T follicular helper cell (primary cell): Measurements from ENCODE around the gene CEP131.
A peak's percentile ranks its signal among the peaks of the same experiment; 100 is the strongest.

ENCODE experiments used
- DNase-seq: peaks from one replicate; pipeline ENCODE4 v3.0.0-alpha.2; 2020; ENCODE audit warnings: low read depth
- total RNA-seq, 2 experiments: gene quantifications; one replicate each; lab custom pipeline; 2026; lab: John Stamatoyannopoulos, UW

CEP131 gene
- total RNA-seq: 13.3 to 23.4 reads per million in 2 experiments

DNA sequence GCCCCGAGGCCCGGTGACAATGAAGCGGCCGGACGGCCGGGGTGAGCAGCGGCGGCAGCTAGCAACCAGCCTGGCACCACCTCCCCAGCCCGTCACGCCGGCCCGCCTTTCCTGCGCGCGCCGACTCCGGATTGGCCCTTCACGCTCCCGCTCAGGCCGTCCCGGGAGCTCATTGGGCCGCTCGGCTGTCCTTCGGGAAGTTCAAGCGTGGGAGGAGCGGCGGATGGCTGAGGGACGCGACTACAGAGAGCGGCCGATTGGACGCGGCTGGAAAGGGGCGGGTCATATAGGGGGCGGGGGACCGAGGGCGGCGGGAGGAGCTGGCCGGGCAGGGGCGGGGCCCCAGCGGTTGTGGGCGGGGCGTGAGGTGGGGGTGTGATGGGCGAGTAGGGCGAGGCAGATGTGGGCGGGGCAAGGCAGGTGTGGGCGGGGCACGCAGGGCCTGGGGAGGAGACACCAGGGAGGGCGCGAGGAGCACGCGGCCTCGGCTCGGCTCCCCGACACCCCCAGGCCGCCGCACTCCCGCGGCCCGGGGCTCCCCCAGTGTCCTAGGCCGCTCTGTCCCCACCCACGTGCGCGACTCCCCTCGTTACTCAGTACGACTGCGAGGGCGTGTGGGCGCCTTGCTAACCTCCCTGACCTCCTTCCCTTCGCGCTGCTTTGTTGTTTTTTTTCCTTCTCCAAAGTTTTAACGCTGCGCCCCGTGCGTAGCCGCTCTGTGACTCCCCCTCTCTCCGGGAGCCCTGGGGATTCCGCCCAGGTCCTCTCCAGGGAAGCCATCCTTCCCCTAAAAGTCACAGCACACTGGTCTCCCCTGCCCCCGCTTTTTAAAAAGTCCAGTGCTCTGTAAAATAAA lies at the start of gene CEP131:
CEP131 (minus strand) TSS at position 60 of the 856 bp plus-strand sequence. CDS start 2,909 bp downstream, outside the sequence.
- DNase-seq: peak; percentile 99

DNA sequence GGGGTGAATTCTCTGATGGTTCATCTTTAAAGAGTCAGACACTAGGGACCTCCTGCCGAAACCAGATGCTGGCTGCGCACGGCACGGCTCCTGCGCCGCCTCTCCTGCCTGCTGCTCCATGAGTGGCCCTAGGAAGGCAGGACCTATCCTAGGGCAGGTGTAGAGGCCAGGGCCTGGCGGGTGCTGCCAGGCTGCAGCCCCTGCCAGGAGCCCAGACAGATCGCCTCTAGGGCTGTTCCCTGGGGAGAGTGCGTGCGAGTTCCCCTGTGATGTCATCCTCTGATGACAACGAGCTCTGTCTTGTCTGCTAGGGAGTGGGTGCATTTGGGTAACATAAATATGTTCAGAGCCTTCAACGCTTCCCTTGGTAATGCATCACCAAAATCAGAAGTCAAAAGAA lies 48.5 kb upstream of the CEP131 start:
- no peak for DNase-seq

- DNase-seq: no peak
Observed at GRCh38 chr17:81270279-81270678, 47.5 kb upstream of the CEP131 start.

DNA sequence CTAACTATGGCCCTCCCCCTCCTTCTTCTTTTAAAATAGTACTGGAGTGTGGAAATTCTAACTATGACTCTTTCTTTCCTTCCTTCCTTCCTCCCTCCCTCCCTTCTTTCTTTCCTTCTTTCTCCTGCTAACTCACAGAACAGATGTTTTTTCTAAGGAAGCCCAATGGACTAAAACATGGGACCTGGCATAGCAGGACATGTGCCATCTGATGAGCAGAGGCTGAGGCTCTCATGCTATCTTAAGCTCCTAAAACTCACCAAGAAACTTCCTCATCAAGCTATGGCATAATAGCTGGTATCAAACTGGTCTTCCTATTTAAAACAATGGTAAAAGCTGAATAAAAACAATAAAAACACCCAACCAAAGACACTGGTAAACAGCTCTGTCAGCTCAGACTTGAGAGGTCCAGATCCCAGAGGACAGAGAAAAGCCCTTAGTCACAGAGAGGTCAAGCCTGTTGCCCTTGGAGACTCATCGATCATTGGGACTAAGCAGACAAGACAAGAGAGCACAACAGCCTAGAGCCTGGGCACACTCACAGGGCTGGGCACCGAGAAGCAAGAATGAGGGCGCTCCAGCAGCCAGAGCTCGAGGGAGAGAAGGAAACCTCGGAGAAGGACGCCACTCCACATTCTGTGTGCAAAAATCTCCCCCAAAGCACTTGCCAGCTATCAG lies 44.8 kb upstream of the CEP131 start:
- DNase-seq: no peak

DNA sequence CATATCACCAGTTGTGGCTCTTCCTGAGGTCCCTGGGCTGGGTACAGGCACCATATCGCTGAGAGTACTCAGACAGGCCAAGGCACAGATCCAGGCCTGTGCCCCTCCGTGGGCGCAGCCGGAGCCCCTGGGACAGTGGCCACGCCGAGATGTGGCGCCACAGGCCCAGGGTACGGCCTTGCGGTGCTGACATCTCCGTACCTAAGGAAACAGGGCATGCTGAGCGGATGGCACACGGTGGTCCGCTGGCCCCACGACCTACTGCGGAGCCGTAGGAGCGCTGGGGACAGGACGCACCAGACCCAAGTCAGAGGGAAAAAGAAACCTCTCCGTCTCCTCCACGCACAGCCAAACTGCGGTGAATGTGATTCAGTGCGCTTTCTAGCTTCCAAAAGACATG lies 42.8 kb upstream of the CEP131 start:
- no peak for DNase-seq

DNA sequence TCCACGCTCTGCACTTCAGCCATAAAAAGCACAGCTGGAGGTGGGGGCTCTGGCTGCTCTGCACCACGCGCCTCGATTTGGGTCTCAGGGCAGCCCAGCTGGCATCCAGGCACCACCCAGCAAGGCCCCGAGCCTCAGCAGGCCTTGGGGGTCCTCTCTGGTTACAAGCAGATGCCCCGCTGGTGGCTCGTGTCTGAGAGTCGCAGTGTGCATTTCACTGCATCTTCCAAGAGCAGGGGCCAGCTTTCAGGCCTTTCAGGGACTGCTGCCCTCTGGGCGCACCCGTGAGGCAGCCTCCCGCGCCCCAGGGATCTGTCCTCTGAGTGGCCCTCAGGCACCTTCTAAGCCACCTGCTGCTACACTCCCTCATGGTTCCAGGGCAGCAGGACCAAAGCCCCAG lies 41.9 kb upstream of the CEP131 start:
- no peak for DNase-seq

DNA sequence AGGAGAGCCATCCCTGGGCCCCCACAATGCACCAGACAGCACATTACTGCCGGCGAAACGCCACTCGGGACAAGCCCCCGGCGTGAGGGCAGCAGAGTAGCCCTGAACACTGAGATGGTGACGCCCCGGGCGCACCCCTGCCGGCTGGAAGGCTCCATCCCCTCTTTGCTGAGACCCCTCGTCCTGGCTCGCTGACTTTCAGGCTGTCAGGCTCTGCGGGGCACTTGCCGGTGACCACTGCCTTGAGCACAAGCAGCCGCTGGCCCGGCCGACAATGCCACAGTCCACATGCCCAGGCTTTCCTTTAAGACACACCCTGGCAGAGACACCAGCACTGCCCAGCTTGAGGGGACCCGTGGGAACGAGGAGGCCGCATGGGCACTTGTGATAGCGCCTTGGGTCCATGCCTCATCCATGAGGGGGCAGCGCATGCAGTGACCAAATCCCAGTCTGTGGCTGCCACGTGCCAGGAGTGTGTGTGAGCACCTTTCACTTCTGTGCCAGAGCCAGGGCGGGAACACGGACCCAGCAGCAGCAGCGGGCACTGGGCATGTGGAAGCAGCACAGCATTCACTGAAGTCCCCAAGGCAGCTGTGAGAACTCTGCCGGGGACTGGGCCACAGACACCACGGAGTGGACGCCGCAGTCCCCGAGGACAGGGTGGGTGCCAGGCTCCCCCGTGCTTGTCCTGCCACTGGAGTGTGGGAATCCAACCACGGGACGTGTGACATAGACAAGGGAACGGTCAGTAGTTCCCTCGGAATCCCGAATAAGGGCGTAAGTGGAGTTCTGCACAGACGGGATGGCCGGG lies 40.8 kb upstream of the CEP131 start:
- DNase-seq: no peak

DNA sequence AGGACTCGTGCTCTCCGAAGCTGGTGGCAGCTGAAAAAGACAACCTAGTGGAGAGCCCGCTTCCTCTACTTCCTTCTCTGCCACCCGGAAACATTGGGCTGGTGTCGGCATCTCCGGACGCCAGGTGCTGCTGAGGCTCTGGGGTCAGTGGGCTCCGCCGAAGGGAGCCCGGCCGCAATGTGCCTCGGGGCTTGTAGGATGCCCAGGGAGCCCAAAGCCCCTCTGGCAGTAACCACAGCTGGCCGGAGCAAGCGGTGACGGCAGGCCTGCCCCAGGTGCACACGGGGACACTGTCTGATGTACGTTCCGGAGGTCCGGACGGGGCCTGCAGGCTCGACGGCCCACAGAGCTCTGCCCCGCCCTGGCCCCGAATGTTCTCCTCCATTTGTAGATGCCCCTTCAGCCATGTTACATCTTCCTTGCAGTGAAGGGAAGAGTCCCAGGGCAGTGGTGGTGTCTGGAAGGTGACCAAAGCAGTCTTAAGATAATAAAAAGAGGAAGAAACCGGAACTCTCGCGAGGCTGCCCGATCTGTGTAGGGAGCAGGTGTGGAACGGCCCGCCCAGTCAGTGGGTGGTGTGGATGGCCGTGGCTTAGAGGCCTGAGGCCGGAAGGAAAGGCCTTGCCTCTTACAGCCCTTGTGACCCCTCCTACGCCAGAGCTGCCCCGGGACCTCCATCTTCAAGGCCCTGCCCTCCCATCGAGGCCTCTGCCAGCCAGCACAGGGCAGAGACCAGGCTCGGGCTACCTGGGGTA lies 39.0 kb upstream of the CEP131 start:
- no peak for DNase-seq

GRCh38 chr17:81261096-81261495 lies 38.3 kb upstream of the CEP131 start:
- DNase-seq: no peak

- DNase-seq: no peak
Observed at GRCh38 chr17:81260641-81261040, 37.9 kb upstream of the CEP131 start.

DNA sequence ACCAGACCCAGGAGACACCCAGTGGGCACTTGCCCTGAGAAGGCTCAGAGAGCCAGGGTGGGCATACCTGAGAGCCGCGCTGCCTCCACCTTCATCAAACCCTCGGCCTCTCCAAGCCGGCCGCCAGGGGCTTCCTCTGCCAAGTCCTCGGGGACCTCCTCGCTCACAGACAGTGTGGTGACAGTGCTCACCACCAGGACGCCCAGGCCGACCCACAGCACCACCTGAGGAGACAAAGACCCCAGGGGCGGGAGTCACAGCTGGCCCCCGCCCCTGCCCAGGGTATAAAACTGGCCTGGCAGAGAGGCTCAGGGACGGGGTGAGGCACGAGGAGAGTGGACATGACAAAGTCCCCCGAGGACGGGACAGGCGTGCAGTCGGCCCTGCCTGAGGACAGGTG lies 37.4 kb upstream of the CEP131 start:
- DNase-seq: no peak

DNA sequence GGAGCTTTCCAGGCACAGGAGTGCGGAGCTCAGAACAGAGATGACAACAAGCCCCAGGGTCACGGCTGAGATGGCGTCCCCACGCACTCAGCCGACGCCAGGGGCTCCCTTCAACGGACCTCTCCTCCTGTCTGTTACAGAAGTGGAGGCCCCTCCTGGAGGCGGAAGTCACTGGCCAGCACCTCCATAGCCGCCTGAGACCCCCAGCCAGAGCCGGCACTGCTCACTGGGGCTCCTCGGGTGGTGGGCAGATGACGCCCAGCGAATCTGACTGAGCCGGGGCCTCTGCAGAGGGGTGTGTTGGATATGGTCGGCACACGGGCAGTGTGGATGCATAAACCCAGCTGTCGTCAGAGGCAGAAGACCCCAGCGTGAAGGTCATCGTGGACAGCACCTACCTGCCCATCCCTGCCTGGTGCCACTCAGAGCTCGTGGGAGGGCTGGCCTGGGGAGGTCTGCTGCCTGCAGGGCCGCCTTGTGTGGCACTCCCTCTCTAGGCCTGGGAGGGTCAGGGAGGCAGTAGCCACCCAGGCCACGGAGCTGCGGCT lies 36.4 kb upstream of the CEP131 start:
- DNase-seq: no peak

- DNase-seq: no peak
Observed at GRCh38 chr17:81258292-81258691, 35.5 kb upstream of the CEP131 start.

GRCh38 chr17:81257533-81257932 lies 34.8 kb upstream of the CEP131 start:
- no peak for DNase-seq

GRCh38 chr17:81256616-81257015 lies 33.9 kb upstream of the CEP131 start:
- DNase-seq: no peak

GRCh38 chr17:81254955-81255717 lies 32.4 kb upstream of the CEP131 start:
- no peak for DNase-seq

GRCh38 chr17:81253358-81254131 lies 30.8 kb upstream of the CEP131 start:
- DNase-seq: peak; percentile 48

GRCh38 chr17:81252987-81253329 lies 30.2 kb upstream of the CEP131 start:
- no peak for DNase-seq

DNA sequence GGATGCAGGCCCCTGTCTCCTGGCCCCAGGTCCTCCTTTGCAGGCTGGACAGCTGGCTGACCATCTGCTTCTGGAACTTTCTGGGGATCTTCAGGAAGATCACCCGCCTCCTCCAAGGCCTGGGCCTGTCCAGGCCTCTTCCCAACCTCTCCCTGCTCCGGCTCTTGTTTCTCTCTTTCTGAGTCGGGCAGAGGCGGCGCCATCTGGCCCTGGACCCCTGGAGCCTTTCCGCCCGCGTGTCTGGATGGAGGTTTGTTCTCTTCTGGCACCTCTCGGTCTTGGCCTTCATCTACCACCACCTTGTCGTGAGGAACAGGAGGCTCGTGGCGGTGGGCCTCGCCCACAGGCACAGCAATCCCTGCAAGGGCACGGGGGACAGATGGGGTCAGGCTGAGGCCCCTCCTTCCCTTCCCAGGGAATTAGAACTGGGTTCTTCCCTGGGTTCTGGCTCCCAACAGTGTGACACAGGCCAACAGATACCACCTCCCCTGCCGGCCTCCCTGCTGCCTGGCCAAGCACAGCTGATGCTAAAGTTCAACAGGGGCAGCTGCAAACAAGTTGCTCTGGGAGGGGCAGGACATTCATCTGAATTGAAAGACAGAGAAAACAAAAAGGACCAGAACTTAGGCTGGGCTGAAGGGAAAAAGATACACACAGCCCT lies 29.7 kb upstream of the CEP131 start:
- DNase-seq: no peak
